Amygdala (tissue), 56 donors: ENCODE results near the gene NCOA5.
"Not testable (repeated sequence)": the region's sequence is repeated elsewhere in the genome, so short reads cannot be mapped to it uniquely, and the experiment has no call there.

Experiments
- DNase-seq, 56 donors: peaks; one replicate each; lab custom pipeline; 2025; lab: John Stamatoyannopoulos, UW

Gene NCOA5

DNA sequence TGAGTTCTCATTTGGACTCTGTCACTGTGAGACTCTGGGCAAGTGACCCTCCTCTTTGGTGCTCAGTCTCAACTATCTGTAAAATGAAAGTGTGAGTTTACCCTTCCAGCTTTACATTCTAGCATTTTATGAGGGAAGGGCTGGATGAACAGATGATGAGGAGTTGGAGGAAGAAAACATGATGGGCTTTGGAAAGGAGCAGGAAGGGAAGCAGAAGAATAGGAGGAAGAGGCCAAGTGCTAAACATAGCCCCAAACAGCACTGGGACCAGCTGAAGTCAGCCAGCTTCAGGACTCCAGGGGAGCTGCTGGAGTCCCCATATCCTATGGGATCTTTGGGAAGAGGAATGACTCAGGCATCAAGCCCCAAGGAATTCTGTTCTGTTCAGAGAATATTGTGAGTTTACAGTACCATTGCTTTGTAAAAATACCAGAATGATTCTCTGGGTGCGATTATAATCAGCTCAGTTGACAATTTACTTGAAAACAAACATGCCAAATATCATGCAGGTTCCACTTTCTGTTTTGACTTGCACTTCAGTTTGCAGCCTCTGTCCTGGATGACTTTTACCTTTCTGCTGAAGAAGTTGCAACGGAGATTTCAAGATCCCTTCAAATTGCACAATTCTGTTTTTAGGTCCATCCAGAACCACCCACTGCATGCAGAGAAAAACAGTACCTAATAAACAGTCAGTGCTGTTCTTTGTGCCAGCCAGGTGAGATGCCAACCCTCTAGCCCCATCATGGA lies 31.6 kb upstream of the NCOA5 start:
- DNase-seq: no peak

DNA sequence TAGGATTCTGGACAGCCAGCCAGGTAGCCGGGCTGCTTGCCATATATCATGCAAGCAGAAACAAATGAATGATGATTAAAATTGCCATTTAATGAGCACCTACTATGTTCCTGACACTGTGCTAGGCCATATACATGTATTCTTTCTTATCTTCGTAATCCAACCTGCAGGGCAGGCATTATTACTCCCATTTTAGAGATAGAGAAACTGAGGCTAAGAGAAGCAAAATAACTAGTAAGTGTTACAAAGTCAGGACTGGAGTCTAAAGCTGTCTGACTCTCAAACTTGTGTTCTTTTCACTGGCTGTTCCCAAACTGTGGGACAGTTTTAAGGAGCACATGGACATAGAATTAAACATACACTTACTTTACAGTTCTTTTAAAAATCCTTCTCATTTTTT lies 30.4 kb upstream of the NCOA5 start:
- no peak for DNase-seq

DNA sequence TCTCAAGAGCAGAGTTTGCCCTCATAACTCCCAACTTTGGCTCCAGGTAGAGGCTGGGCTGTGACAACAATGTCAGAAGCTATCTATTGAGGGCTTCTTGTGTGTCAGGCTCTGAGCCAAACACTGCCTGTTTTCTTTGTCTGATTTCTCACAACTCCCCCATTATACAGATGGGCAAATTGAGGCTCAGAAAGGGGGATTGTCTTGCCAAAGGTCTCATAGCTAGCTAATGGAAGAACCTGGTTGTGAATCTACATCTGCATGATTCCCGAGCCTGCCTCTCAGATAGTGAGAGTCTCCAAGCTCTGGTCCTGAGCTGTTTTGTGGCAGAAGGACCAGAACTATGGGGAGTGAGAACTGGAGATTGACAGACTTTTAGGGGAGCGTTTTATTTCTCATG lies 29.8 kb upstream of the NCOA5 start:
- DNase-seq: no peak

DNA sequence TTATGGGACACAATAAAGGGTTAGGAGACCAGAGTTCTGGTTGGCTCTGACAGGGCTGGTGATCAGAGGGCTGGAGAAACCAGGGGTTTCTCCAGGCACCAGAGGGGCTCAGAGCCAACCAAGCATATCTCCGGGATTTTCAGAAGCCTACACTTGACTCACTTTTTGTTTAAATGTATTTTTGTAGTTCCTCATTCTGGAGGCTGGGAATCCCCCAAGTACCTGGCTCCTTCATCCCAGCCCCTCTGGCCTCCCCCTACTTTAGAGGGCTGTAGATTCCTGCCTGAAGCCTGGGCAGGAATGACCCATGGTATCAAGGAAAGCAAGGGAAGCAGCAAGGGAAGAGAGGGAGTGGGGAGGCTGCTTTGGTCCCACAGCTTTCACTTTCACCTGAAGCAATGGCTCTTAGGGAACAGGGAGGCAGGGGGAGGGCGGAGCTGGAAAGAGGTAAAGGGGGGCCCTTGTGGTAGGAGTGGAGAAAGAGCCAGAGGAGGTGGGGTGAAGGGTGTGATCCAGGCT lies 29.3 kb upstream of the NCOA5 start:
- no peak for DNase-seq

DNA sequence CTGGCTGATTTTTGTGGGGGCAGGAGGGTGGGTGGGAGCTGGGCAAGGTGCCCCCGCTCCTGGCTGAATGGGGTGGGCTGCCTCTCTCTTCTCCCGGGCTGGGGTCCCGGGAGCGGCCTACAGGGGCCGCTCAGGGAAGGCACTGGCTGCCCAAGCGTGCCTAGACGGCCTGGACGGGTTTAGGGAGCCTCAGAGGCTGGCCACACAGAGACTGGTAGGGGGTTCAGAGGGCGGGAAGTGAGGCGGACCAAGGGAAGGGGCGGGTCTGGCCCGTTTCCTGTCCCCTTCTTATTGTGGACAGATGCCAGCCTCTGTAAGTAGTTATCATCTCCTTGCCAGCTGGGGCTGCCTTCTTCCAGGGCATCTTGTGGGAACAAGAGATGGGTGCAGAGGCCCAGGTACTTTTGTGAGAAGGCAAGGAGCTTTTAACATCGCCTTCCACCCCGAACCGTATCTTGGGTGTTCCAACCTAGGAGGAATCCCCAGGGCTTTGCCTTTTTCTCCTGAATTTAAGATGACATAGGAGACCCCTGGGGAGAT lies 28.8 kb upstream of the NCOA5 start:
- peak in 2 of 56 donors; percentile 2 to 17 for DNase-seq

DNA sequence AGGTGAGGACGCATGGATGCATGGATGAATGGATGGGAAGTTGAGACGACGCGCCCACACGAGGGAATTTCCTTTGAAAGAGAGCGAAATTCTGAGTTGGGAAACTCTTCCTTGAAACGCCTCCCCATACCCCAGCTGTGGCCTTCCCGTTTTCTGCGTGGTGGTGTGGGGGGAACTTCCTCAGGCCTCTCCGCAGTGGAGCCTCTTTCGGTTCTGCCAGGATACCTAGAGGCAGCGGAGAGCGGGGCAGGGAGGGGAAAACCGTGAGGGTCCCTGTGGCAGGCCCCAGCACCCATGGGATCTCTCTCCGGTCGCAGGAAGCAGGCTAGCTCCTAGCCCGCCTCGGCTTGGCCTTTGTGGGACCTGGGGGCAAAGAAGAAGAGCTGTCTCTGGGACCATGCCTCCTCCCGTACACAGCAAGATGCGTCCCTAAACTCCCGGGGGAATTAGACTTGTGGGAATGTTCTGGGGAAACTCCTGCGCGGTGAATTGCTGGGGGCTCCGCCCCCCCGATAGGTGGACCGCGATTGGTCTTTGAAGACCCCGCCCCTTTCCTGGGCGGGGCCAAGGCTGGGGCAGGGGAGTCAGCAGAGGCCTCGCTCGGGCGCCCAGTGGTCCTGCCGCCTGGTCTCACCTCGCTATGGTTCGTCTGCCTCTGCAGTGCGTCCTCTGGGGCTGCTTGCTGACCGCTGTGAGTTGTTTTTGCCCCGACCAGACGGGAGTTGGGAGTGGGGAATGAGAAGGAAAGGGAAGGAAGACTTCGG lies 28.1 kb upstream of the NCOA5 start, which contains the start of gene CD40:
TSS of gene CD40 (plus strand) at position 611 of the 764 bp plus-strand sequence. CDS start at position 641, 30 bp downstream.
- DNase-seq: peak in 41 of 56 donors; percentile 5 to 62 (median 37)

DNA sequence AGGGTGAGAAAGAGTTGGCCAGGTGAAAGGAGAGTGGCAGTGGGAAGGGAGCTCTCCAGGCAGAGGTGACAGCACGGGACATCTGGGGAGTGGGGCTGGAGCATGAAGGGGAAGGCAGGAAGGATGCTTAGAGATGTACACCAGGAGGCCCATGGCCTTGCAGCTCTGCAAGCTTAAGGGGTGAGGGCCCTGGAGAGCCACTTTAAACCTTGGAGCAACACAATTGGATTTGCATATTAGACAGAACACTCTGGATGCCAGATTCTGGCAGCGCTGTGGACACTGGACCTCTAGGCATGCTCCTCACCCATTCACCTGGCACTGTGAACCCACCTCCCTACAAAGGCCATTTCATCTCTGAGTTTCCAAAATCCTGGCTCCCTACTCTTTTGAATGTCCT lies 24.7 kb upstream of the NCOA5 start:
- no peak for DNase-seq

DNA sequence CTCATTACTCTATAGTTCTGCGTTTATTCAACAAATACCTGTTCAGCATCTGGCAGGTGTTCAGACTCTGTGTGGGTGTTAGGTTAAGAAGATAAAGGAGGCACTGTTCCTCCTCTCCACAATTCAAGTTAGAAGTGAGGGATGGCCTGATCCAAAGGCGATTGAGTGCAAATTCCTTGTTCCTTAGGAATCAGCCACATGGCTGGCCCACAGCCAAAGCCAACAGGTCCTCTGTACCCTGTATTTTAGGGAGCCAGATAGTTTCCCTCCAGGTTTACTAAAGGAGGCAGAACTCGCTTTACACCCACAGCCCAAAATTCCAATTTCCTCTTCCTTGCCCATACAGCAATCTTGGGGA lies 23.3 kb upstream of the NCOA5 start:
- no peak for DNase-seq

DNA sequence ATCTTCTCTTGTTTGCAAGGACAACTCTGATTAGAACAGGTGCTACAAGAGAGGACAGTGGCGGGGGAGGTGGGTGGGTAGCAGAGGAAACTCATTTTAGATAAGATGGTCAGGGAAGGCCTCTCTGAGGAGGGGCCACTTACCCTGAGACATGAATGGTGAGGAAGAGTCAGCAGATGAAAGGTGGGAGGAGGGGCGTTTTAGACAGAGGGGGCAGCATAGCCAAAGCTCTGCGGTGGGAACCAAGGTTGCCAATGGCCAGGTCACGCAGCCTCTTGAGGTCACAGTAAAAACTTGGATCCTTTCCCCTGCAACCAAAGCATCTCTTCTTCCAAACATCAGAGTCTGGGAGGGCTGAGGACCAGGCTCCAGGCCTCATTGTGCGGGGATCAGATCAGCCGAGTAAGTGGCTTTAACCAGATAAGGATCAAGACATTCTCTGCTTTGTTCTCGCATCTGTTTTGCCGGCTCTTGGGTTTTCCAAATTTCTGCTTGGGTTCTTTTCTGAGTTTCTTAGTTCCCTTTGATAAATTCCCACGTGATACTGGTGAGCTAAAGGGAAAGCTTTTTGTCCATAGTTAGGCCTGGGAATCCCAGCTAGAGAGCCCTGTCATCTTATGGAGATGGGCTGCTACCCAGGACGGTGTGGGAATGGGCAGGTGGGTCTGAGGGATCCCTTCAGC lies 22.8 kb upstream of the NCOA5 start:
- no peak for DNase-seq

DNA sequence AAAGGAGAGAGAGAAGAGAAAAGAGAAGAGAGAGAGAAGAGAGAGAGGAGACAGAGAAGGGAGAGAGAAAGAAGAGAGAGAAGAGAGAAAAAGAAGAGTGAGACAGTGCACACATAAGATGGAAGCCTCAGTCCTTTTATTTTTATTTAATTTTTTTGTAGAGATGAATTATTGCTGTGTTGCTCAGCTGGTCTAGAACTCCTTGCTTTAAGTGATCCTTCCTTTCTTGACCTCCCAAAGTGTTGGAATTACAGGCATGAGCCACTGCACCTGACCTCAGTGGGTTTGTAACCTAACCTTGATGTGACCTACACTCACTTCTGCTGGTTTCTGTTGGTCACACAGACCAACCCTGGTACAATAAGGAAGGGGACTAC lies 22.1 kb upstream of the NCOA5 start:
- DNase-seq: no peak

DNA sequence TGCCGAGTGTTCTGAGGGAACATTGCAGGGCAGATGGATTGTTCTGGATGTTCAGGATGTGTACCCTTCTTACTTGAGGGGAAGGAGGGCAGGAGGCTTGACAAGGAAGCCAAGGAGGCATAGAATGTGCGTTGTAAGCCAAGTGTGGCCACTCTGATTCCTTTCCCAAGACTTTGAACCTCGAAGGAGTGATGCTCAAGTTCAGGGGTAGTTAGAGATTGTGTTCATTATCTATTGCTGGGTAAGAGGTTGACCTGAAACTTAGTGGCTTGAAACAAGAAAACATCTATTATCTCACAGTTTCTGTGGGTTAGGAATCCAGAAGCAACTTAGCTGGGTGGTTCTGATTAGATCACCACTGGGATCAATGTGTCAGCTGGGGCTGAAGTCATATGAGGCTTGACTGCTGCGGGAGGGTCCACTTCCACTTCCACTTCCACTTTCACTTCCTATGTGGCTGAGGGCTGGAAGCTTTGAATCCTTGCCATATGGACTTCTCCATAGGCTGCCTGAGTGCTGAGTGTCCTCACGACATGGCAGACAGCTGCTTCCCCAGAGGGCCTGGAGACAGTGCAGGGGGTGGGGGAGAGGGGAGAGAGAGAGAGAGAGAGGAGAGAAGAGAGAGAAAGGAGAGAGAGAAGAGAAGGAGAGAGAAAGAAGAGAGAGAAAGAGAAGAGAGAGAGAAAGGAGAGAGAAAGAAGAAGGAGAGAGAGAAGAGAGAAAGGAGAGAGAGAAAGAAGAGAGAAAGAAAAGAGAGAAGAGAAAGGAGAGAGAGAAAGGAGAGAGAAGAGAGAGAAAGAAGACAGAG lies 21.5 kb upstream of the NCOA5 start:
- peak in 8 of 56 donors; percentile 5 to 65 (median 30) for DNase-seq

DNA sequence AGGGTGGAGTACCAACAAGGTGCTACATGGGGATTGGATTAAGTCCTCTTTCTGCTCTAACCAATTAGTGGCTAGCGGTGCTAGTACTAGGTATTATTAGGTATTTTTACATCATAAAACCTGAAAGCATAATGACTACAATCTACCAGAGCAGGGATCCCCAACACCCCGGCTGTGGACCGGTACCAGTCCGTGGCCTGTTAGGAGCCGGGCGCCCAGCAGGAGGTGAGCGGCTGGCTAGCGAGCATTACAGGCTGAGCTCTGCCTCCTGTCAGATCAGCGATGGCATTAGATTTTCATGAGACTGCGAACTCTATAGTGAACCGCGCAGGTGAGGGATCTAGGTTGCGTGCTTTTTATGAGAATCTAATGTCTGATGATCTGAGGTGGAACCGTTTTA lies 19.2 kb upstream of the NCOA5 start:
- DNase-seq: no peak

DNA sequence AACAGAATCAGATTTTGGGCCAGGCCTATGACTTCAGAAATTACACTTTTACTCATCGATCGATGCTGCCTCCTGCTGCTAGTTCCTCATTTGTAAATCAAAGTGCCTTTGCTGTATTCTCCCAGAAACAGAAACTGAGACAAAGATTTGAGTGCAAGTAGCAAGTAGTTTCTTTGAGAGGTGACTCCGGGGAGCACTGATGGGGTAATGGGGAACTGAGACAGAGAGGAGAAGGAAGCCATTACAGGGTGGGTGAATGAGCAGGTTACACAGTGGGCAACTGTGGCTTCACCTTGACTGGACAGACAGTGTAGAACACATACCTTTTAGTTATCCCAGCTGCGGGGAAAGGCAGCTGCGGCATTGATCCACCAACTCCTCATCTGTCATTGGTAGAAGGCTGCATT lies 18.7 kb upstream of the NCOA5 start:
- no peak for DNase-seq

DNA sequence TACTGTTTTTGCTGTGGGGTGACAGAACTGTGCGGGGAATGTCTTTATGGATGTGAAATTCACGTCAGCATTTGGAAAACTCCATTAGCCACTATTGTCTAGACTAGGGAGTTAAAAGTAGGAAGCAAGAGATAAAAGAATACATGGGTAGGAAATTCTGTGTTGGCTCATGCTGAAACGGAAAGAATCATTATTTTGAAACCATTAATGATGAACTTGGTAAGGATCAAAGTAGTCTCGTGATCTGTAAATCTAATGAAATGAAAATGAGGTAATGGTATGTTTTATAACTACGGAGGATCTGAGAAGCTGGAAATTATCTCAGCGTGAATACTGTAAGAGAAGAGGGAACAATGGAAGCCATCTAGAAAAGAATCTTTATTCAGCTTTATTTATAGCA lies 17.3 kb upstream of the NCOA5 start:
- DNase-seq: no peak

DNA sequence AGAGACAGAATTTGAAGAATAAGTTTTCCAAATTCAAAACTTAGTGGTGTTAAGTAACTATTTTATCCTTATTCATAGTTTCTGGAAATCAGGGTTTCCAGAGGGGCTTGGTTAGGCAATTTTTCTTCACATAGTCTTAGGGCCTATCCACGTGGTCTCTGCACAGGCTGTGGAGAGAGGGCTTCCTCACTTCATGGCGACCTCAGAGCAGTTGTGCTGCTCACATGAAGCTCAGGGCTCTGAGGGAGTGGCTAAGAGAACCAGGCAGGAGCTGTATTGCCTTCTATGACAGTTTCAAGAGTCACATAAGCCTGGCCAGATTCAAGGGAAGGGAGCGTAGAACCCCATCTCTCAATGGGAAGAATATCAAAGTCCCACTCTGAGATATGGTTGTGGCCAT lies 14.5 kb upstream of the NCOA5 start:
- no peak for DNase-seq

DNA sequence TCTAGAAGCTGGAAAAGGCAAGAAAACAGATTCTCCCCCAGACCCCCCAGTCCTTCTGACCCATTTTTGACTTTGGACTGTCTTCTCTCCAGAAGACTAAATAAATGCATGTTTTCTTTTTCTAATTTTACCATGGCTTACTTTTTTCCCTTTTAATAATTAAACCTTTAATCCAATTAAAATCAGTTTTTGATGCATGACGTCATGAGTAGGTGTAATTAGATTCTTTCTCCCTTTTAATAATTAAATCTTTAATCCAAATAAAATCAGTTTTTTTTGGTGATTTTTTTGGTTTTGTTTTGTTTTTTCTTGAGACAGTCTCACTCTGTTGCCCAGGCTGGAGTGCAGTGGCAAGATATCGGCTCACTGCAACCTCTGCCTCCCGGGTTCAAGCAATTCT lies 13.2 kb upstream of the NCOA5 start:
- DNase-seq: no peak

DNA sequence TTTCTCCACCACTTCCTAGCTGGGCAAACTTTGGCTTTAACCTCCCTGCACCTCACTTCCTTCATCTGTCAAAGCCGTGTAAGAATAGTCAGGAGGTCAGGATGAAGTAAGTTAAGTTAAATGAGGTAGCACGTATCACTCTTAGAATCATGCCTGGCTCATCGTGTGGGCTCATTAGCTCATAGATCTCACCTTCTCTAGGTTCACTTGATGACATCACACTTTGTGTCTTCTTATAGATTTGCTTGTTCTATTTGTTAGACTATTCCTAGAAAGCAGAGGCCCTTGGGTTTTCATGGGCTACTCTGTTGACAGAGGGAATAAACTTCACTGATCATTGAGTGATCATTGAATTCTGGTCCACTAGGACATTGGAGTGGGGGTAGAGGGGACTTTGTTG lies 12.2 kb upstream of the NCOA5 start:
- no peak for DNase-seq

DNA sequence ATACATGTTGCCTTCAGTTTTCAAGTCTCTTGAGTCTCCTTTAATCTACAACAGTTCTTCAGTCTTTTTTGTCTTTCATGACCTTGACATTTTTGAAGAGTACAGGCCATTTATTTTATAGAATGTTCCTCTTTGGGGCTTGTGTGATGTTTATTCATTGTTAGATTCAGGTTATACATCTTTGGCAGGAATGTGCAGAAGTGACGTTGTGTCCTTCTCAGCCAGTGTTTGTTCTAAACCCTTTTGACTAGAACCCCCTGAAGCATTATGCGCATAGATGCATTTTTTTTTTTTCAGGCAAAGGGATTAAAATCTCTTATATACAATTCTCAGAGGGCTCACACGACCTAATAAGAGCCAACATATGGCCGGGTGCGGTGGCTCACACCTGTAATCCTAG lies 11.2 kb upstream of the NCOA5 start:
- no peak for DNase-seq

DNA sequence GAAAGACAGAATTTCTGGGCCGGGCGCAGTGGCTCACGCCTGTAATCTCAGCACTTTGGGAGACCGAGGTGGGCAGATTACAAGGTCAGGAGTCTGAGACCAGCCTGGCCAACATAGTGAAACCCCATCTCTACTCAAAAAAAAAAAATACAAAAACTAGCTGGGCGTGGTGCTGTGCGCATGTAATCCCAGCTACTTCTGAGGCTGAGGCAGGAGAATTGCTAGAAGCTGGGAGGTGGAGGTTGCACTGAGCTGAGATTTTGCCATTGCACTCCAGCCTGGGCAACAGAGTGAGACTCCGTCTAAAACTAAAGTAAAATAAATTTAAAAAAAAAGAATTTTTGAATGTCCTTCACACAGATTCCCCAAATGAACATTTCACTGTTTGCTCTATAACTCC lies 10.7 kb upstream of the NCOA5 start:
- DNase-seq: not testable (repeated sequence)
